Activated T-helper 1 cell treated with anti-CD3 and anti-CD28 coated beads, Interleukin-12 subunit alpha, Interleukin-12 subunit beta, Interleukin-2, Interleukin-4 antibody, amounts not matched to agents 30 ng/mL and 10 ng/mL and 1 ng/mL, durations not matched to agents 14 hours and 24 hours and 36 hours (primary cell): ENCODE results near the gene KLF17. TPM values are rescaled to one million over a fixed set of nuclear protein-coding genes. Genes with fewer than 3 reads are reported as not detected.

Source experiments
- DNase-seq: peaks from one replicate; pipeline ENCODE4 v3.0.0; 2021; ENCODE audit warnings: low spot score
- H3K27ac Mint-ChIP-seq: one replicate; pipeline ENCODE4 v1.8.0; 2021; ENCODE audit warnings: mild to moderate bottlenecking, mixed read lengths
- H3K27me3 Mint-ChIP-seq: one replicate; pipeline ENCODE4 v1.8.0; 2022; ENCODE audit warnings: mild to moderate bottlenecking, moderate library complexity, mixed read lengths; ENCODE audit not compliant: insufficient read depth
- H3K36me3 Mint-ChIP-seq: one replicate; pipeline ENCODE4 v1.8.0; 2021; ENCODE audit warnings: low read depth, mixed read lengths
- H3K4me1 Mint-ChIP-seq: one replicate; pipeline ENCODE4 v1.8.0; 2021; ENCODE audit warnings: low read depth, mixed read lengths
- H3K4me3 Mint-ChIP-seq: one replicate; pipeline ENCODE4 v1.8.0; 2021; ENCODE audit warnings: mild to moderate bottlenecking, moderate library complexity, mixed read lengths
- H3K9me3 Mint-ChIP-seq: one replicate; pipeline ENCODE4 v1.8.0; 2021; ENCODE audit warnings: mixed read lengths
- intact Hi-C: fragments of 100-400 bp; cut with micrococcal nuclease; formaldehyde crosslinking; loops from one replicate; pipeline ENCODE4 v1.15.1; 2024
- total RNA-seq: library from RNA; stranded (reverse); gene quantifications from 2 replicates; pipeline ENCODE4 v1.2.3, GENCODE V29; 2022

KLF17 gene
- total RNA-seq, 1 donor from 2014 or later, result not detected

- H3K27me3 Mint-ChIP-seq, result no peaks in the 10 kb centered on the region
- DNase-seq, result no peak
- intact Hi-C loops, result no loop called here
- H3K27ac Mint-ChIP-seq, result no peak overlapping the region
- no peak overlapping the region for H3K4me3 Mint-ChIP-seq
- peaks cover 17% of the 10 kb centered on the region for H3K9me3 Mint-ChIP-seq
- peaks cover 2% of the 10 kb centered on the region for H3K36me3 Mint-ChIP-seq
- no peaks in the 10 kb centered on the region for H3K4me1 Mint-ChIP-seq
Observed at GRCh38 chr1:44146536-44147361, 28.1 kb downstream of the KLF17 start.

- H3K27me3 Mint-ChIP-seq, result peaks cover 2% of the 10 kb centered on the region
- H3K4me3 Mint-ChIP-seq, result no peak overlapping the region
- intact Hi-C loops, result no loop called here
- peaks cover 17% of the 10 kb centered on the region for H3K9me3 Mint-ChIP-seq
- H3K27ac Mint-ChIP-seq, result no peak overlapping the region
- DNase-seq, result no peak
- H3K4me1 Mint-ChIP-seq, result no peaks in the 10 kb centered on the region
- H3K36me3 Mint-ChIP-seq, result peaks cover 2% of the 10 kb centered on the region
Observed at GRCh38 chr1:44147582-44147981, 29.0 kb downstream of the KLF17 start.

GRCh38 chr1:44151332-44151731 lies 32.7 kb downstream of the KLF17 start:
- DNase-seq, result no peak
- H3K27me3 Mint-ChIP-seq, result peaks cover 5% of the 10 kb centered on the region
- no peaks in the 10 kb centered on the region for H3K36me3 Mint-ChIP-seq
- H3K9me3 Mint-ChIP-seq, result no peaks in the 10 kb centered on the region
- intact Hi-C loops, result no loop called here
- no peak overlapping the region for H3K27ac Mint-ChIP-seq
- no peak overlapping the region for H3K4me3 Mint-ChIP-seq
- H3K4me1 Mint-ChIP-seq, result no peaks in the 10 kb centered on the region

GRCh38 chr1:44151808-44152207 lies 33.2 kb downstream of the KLF17 start:
- no peak overlapping the region for H3K4me3 Mint-ChIP-seq
- no peaks in the 10 kb centered on the region for H3K36me3 Mint-ChIP-seq
- no peaks in the 10 kb centered on the region for H3K9me3 Mint-ChIP-seq
- peaks cover 5% of the 10 kb centered on the region for H3K27me3 Mint-ChIP-seq
- no peaks in the 10 kb centered on the region for H3K4me1 Mint-ChIP-seq
- no peak for DNase-seq
- intact Hi-C loops, result no loop called here
- no peak overlapping the region for H3K27ac Mint-ChIP-seq

- intact Hi-C loops, result no loop called here
- Mint-ChIP-seq H3K27me3 (peaks cover 5% of the 10 kb centered on the region), H3K4me1 (no peaks in the 10 kb centered on the region), H3K36me3 (no peaks in the 10 kb centered on the region), H3K27ac (no peak overlapping the region), H3K9me3 (no peaks in the 10 kb centered on the region), H3K4me3 (no peak overlapping the region)
- DNase-seq, result no peak
Observed at GRCh38 chr1:44152692-44153091, 34.1 kb downstream of the KLF17 start.

- Mint-ChIP-seq H3K36me3 (no peaks in the 10 kb centered on the region), H3K4me1 (no peaks in the 10 kb centered on the region), H3K4me3 (no peak overlapping the region), H3K27me3 (peaks cover 5% of the 10 kb centered on the region), H3K9me3 (no peaks in the 10 kb centered on the region), H3K27ac (no peak overlapping the region)
- intact Hi-C loops, result no loop called here
- DNase-seq, result no peak
Observed at GRCh38 chr1:44154049-44154448, 35.4 kb downstream of the KLF17 start.

GRCh38 chr1:44157903-44158302 lies 39.3 kb downstream of the KLF17 start:
- no peaks in the 10 kb centered on the region for H3K4me1 Mint-ChIP-seq
- no peaks in the 10 kb centered on the region for H3K36me3 Mint-ChIP-seq
- intact Hi-C loops, result no loop called here
- DNase-seq, result no peak
- peaks cover 4% of the 10 kb centered on the region for H3K27me3 Mint-ChIP-seq
- H3K27ac Mint-ChIP-seq, result no peak overlapping the region
- H3K9me3 Mint-ChIP-seq, result no peaks in the 10 kb centered on the region
- H3K4me3 Mint-ChIP-seq, result no peak overlapping the region

- Mint-ChIP-seq H3K36me3 (no peaks in the 10 kb centered on the region), H3K9me3 (no peaks in the 10 kb centered on the region), H3K4me3 (no peak overlapping the region), H3K4me1 (no peaks in the 10 kb centered on the region), H3K27me3 (peaks cover 9% of the 10 kb centered on the region), H3K27ac (no peak overlapping the region)
- intact Hi-C loops, result no loop called here
- DNase-seq, result no peak
Observed at GRCh38 chr1:44158871-44159270, 40.2 kb downstream of the KLF17 start.

GRCh38 chr1:44161546-44161945 lies 42.9 kb downstream of the KLF17 start:
- Mint-ChIP-seq H3K9me3 (no peaks in the 10 kb centered on the region), H3K27ac (no peak overlapping the region), H3K4me3 (no peak overlapping the region), H3K27me3 (peaks cover 12% of the 10 kb centered on the region), H3K36me3 (no peaks in the 10 kb centered on the region), H3K4me1 (no peaks in the 10 kb centered on the region)
- no peak for DNase-seq
- intact Hi-C loops, result no loop called here

- DNase-seq, result no peak
- Mint-ChIP-seq H3K36me3 (no peaks in the 10 kb centered on the region), H3K9me3 (peaks cover under 1% of the 10 kb centered on the region), H3K27me3 (peaks cover 9% of the 10 kb centered on the region), H3K4me3 (no peak overlapping the region), H3K27ac (peak overlapping the region; percentile 5), H3K4me1 (peaks cover 7% of the 10 kb centered on the region)
- intact Hi-C loops, result no loop called here
Observed at GRCh38 chr1:44168520-44169098, 50.0 kb downstream of the KLF17 start.

GRCh38 chr1:44170281-44170823 lies 51.7 kb downstream of the KLF17 start:
- peaks cover 7% of the 10 kb centered on the region for H3K9me3 Mint-ChIP-seq
- no peaks in the 10 kb centered on the region for H3K36me3 Mint-ChIP-seq
- intact Hi-C loops, result no loop called here
- H3K4me3 Mint-ChIP-seq, result no peak overlapping the region
- H3K27ac Mint-ChIP-seq, result no peak overlapping the region
- peaks cover 7% of the 10 kb centered on the region for H3K4me1 Mint-ChIP-seq
- DNase-seq, result no peak
- peaks cover 6% of the 10 kb centered on the region for H3K27me3 Mint-ChIP-seq

- no peak for DNase-seq
- intact Hi-C loops, result no loop called here
- no peak overlapping the region for H3K4me3 Mint-ChIP-seq
- no peaks in the 10 kb centered on the region for H3K36me3 Mint-ChIP-seq
- H3K4me1 Mint-ChIP-seq, result no peaks in the 10 kb centered on the region
- H3K27ac Mint-ChIP-seq, result no peak overlapping the region
- H3K9me3 Mint-ChIP-seq, result peaks cover 7% of the 10 kb centered on the region
- peaks cover 6% of the 10 kb centered on the region for H3K27me3 Mint-ChIP-seq
Observed at GRCh38 chr1:44174630-44175029, 56.0 kb downstream of the KLF17 start.
